ENCODE results near the gene NAALADL2. TPM values are rescaled to one million over a fixed set of nuclear protein-coding genes. Genes with fewer than 3 reads are reported as not detected.

The NAALADL2 gene
- total RNA-seq (2012; rRNA removed) (19.2 and 20.6 TPM in 2 replicates), polyA plus RNA-seq (2012; rRNA removed) (2.4 and 3.8 TPM in 2 replicates), Bru-seq, nascent RNA (percentile 56 among the genes with signal in this experiment), BruChase-seq, experiment 1, labeled RNA remaining after a 6-hour chase (percentile 48 among the genes with signal in this experiment), BruChase-seq, experiment 2, labeled RNA remaining after a 2-hour chase (percentile 61 among the genes with signal in this experiment)
- polyA plus RNA-seq (2012; cell fraction: cytosol; rRNA removed) = 0.64 and 0.94 TPM in 2 replicates
- 0.32 and 3.7 TPM in 2 replicates for polyA plus RNA-seq (2012; cell fraction: nucleus; rRNA removed; ENCODE audit: low replicate concordance)
- long read RNA-seq, partial matches to known transcripts = 5 of 17 reads
- long read RNA-seq, other reads (novel, unspliced or antisense) = 12 of 17 reads

GRCh38 chr3:174859114-174859735 lies at the start of gene NAALADL2:
Gene NAALADL2 (plus strand): TSS chr3:174859334.
- Histone ChIP-seq H3K27me3 (ENCODE audit: control insufficient read depth, insufficient read depth, low read length) (no peaks in the 10 kb centered on the region), H4K8ac (ENCODE audit: low read depth in 2 of 2, low read length in 2 of 2) (peak within 1 kb of the TSS in 1 of 2 experiments; percentile 67; a peak in 2 of 4 replicates), H4K20me1 (ENCODE audit: insufficient read depth, low read length) (no peaks in the 10 kb centered on the region), H3K9me3 (ENCODE audit: control insufficient read depth, insufficient read depth, low read length) (no peaks in the 10 kb centered on the region), H3K56ac (ENCODE audit: extremely low read depth, insufficient read depth, low read length) (no peak within 1 kb of the TSS; the same call in 1 of the 2 replicates), H3K4me3 (ENCODE audit: insufficient read depth, low read depth, low read length) (no peak within 1 kb of the TSS), H3K23ac (ENCODE audit: low read depth, low read length) (no peak within 1 kb of the TSS), H2BK120ac (ENCODE audit: low read depth, low read length) (peak within 1 kb of the TSS; percentile 39; the same call in 1 of the 2 replicates), H2BK15ac (ENCODE audit: low read depth, low read length) (no peak within 1 kb of the TSS; the same call in 2 of the 3 replicates), H3K9ac (ENCODE audit: low read depth, low read length) (no peak within 1 kb of the TSS), H3K4me1 (ENCODE audit: control insufficient read depth, insufficient read depth, low read length) (peaks cover 5% of the 10 kb centered on the region; the same call in 1 of the 2 replicates), H2BK20ac (ENCODE audit: low read depth, low read length) (no peak within 1 kb of the TSS; the same call in 1 of the 2 replicates), H2BK5ac (ENCODE audit: low read depth, low read length, poor library complexity, severe bottlenecking) (no peak within 1 kb of the TSS), H3K4ac (ENCODE audit: low read depth, low read length) (no peak within 1 kb of the TSS; the same call in 1 of the 2 replicates), H3K36me3 (ENCODE audit: control insufficient read depth, insufficient read depth, low read length) (no peaks in the 10 kb centered on the region), H4K91ac (ENCODE audit: insufficient read depth, low read depth, low read length) (no peak within 1 kb of the TSS), H3K27ac (ENCODE audit: insufficient read depth, low read length) (no peak within 1 kb of the TSS), H3K9me1 (ENCODE audit: insufficient read depth, low read length) (no peaks in the 10 kb centered on the region), H2AFZ (replicated peaks; ENCODE audit: low read length, poor library complexity) (no peak within 1 kb of the TSS), H2AK9ac (replicated peaks; ENCODE audit: low read depth, low read length, poor library complexity) (no peak within 1 kb of the TSS), H3K79me1 (ENCODE audit: low read depth in 1 of 2, low read length in 2 of 2) (no peaks in the 10 kb centered on the region), H3K18ac (ENCODE audit: low read depth, low read length) (peak within 1 kb of the TSS; percentile 84; the same call in 1 of the 2 replicates), H2AK5ac (ENCODE audit: low read depth, low read length) (no peak within 1 kb of the TSS), H3K14ac (replicated peaks; ENCODE audit: low read depth, low read length) (no peak within 1 kb of the TSS; the same call in 1 of the 2 replicates), H4K5ac (ENCODE audit: low read depth, low read length) (peak within 1 kb of the TSS; percentile 87), H3K4me2 (ENCODE audit: low read depth, low read length) (peak within 1 kb of the TSS; percentile 86)
- dilution Hi-C loops (cut with HindIII; ENCODE audit: low sequenced_read_pairs, unreplicated experiment) (no loop called here), intact Hi-C loops (cut with micrococcal nuclease) (loop anchor here (10.0 kb wide), 1 partner anchor 286 kb away; no protein-coding TSS in a partner anchor), in situ Hi-C loops (cut with MboI; ENCODE audit: low sequenced_read_pairs) (no loop called here)
- ChIA-PET CTCF (no interaction called here), POLR2A (ENCODE audit: unreplicated experiment) (no interaction called here)
- WGBS, 2 experiments (ENCODE audit: extremely low coverage in 2 of 2, insufficient read length in 1 of 2) = no CpG with 5 or more reads among the region's 5 CpGs
- DNase-seq (no peak), ATAC-seq (ENCODE audit: low read depth) (no peak)
- BruUV-seq (replicated peaks) = no TSS peak
- TF ChIP-seq MAZ (IDR thresholded peaks at IDR 0.05; ENCODE audit: borderline replicate concordance, low read depth, low read length) = no peak
- TF ChIP-seq CEBPB (IDR thresholded peaks at IDR 0.05; ENCODE audit: low read depth, low read length) = no peak
- no peak for TF ChIP-seq BHLHE40 (IDR thresholded peaks at IDR 0.05; ENCODE audit: low read depth, low read length)
- TF ChIP-seq MAFK (IDR thresholded peaks at IDR 0.05; ENCODE audit: low read depth, low read length) = no peak
- TF ChIP-seq FOS (IDR thresholded peaks at IDR 0.05; ENCODE audit: low read depth, low read length) = no peak
- no peak for TF ChIP-seq POLR2A (IDR thresholded peaks at IDR 0.05; ENCODE audit: low read depth, low read length)
- TF ChIP-seq ELK1 (IDR thresholded peaks at IDR 0.05; ENCODE audit: borderline replicate concordance, low read depth, low read length) = no peak
- TF ChIP-seq, protein P1, sequence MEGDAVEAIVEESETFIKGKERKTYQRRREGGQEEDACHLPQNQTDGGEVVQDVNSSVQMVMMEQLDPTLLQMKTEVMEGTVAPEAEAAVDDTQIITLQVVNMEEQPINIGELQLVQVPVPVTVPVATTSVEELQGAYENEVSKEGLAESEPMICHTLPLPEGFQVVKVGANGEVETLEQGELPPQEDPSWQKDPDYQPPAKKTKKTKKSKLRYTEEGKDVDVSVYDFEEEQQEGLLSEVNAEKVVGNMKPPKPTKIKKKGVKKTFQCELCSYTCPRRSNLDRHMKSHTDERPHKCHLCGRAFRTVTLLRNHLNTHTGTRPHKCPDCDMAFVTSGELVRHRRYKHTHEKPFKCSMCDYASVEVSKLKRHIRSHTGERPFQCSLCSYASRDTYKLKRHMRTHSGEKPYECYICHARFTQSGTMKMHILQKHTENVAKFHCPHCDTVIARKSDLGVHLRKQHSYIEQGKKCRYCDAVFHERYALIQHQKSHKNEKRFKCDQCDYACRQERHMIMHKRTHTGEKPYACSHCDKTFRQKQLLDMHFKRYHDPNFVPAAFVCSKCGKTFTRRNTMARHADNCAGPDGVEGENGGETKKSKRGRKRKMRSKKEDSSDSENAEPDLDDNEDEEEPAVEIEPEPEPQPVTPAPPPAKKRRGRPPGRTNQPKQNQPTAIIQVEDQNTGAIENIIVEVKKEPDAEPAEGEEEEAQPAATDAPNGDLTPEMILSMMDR (conservative IDR thresholded peaks at IDR 0.05; ENCODE audit: low read depth, low read length) = no peak
- no peak for TF ChIP-seq RCOR1 (IDR thresholded peaks at IDR 0.05; ENCODE audit: insufficient replicate concordance, low read length)
- no peak for TF ChIP-seq MXI1 (IDR thresholded peaks at IDR 0.05; ENCODE audit: borderline replicate concordance, low read depth, low read length)
- no peak for TF ChIP-seq SMC3 (IDR thresholded peaks at IDR 0.05; ENCODE audit: low read depth, low read length)
- TF ChIP-seq RAD21 (IDR thresholded peaks at IDR 0.05; ENCODE audit: low read length) = no peak
- TF ChIP-seq USF2 (IDR thresholded peaks at IDR 0.05; ENCODE audit: low read depth, low read length) = no peak

Measured in IMR-90 (cell line).